Measurements from ENCODE around the gene HM13. TPM values are rescaled to one million over a fixed set of nuclear protein-coding genes. Genes with fewer than 3 reads are reported as not detected.

The HM13 gene
- total and polyA plus RNA-seq, 2 of the 13 experiments (the other 11 are each of a cell fraction or from before 2014, with no cell fraction given) = 118 to 243 TPM

DNA sequence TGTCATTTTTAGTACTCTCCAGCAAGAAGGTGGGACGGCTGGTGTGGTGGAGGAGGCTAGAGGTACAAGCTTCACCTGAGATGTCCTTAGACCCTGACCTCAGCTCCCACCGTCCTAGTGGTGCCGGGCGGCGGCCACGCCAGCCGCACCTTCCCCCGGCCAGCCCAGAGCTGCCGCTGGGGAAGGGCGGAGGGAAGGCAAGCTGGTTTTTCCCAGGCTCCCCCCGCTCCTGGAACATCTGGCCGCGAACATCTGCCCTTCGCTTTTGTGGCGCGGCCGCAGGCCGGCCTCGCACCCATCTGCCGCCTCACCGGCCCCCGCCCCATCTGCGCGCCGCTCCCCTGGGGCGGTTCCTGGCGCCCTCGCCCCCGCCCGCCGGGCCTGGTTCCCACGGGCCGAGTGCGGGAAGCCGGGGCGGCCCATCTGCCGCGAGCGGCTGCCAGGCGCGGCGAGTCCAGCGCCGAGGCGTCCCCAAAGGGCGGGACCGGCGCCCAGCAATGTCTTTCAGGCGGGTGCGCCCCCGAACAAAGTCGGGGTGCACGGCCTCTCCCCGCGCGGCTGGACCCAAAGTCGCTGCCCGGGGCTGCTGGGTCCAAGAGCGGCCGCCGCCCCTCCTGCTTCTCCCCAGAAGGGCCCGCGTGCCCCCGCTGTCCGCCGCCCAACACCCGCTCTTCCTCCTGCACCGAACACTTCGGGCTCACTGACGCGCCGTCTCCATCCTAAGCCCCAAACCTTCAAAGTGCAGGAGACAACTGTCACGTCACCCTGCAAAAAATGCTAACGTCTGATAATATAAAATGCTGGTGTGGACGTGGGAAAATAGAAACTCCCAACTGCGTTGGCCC lies 73.5 kb downstream of the HM13 start (continued):
- 0 out of 2 replicates have a peak, but pooled peaks have one; percentile 12 for TF ChIP-seq PITX1 (CRISPR knock-in tag; IDR thresholded peaks at IDR 0.05)
- TF ChIP-seq ZNF891 (CRISPR knock-in tag; IDR thresholded peaks at IDR 0.05) = no peak
- TF ChIP-seq MTA3 (CRISPR knock-in tag; IDR thresholded peaks at IDR 0.05) = no peak
- TF ChIP-seq NCOR1 (IDR thresholded peaks at IDR 0.05; ENCODE audit: borderline replicate concordance, low read length) = no peak
- no peak; the same call in 1 of the 2 replicates for TF ChIP-seq ZNF121 (CRISPR knock-in tag; IDR thresholded peaks at IDR 0.05)
- TF ChIP-seq, protein P1, sequence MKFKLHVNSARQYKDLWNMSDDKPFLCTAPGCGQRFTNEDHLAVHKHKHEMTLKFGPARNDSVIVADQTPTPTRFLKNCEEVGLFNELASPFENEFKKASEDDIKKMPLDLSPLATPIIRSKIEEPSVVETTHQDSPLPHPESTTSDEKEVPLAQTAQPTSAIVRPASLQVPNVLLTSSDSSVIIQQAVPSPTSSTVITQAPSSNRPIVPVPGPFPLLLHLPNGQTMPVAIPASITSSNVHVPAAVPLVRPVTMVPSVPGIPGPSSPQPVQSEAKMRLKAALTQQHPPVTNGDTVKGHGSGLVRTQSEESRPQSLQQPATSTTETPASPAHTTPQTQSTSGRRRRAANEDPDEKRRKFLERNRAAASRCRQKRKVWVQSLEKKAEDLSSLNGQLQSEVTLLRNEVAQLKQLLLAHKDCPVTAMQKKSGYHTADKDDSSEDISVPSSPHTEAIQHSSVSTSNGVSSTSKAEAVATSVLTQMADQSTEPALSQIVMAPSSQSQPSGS (CRISPR knock-in tag; IDR thresholded peaks at IDR 0.05) = no peak; the same call in 1 of the 2 replicates
- peak; percentile 72; the same call in 1 of the 2 replicates for TF ChIP-seq ARHGAP35 (CRISPR knock-in tag; IDR thresholded peaks at IDR 0.05; ENCODE audit: borderline replicate concordance)
- no peak for TF ChIP-seq ZNF207 (IDR thresholded peaks at IDR 0.05; ENCODE audit: borderline replicate concordance)
- no peak for TF ChIP-seq ZNF383 (CRISPR knock-in tag; IDR thresholded peaks at IDR 0.05; ENCODE audit: borderline replicate concordance)
- peak; percentile 43 for TF ChIP-seq IKZF4 (CRISPR knock-in tag; IDR thresholded peaks at IDR 0.05; ENCODE audit: borderline replicate concordance, low read depth, not compliant biosample characterization)
- no peak for TF ChIP-seq YEATS2 (CRISPR knock-in tag; IDR thresholded peaks at IDR 0.05; ENCODE audit: borderline replicate concordance)
- TF ChIP-seq, protein P2, sequence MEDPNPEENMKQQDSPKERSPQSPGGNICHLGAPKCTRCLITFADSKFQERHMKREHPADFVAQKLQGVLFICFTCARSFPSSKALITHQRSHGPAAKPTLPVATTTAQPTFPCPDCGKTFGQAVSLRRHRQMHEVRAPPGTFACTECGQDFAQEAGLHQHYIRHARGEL (CRISPR knock-in tag; IDR thresholded peaks at IDR 0.05) = no peak
- no peak; the same call in 1 of the 2 replicates for TF ChIP-seq NFKBIZ (CRISPR knock-in tag; IDR thresholded peaks at IDR 0.05)
- TF ChIP-seq SAP130 (CRISPR knock-in tag; IDR thresholded peaks at IDR 0.05; ENCODE audit: low read depth) = peak; percentile 56; the same call in 1 of the 2 replicates
- peak; percentile 81 for TF ChIP-seq KDM2A (CRISPR knock-in tag; IDR thresholded peaks at IDR 0.05; ENCODE audit: borderline replicate concordance, low read depth)
- no peak; the same call in 1 of the 2 replicates for TF ChIP-seq MYC (CRISPR knock-in tag; IDR thresholded peaks at IDR 0.05; ENCODE audit: borderline replicate concordance)
- TF ChIP-seq NCOA2 (CRISPR knock-in tag; IDR thresholded peaks at IDR 0.05) = no peak
- TF ChIP-seq, protein P3, sequence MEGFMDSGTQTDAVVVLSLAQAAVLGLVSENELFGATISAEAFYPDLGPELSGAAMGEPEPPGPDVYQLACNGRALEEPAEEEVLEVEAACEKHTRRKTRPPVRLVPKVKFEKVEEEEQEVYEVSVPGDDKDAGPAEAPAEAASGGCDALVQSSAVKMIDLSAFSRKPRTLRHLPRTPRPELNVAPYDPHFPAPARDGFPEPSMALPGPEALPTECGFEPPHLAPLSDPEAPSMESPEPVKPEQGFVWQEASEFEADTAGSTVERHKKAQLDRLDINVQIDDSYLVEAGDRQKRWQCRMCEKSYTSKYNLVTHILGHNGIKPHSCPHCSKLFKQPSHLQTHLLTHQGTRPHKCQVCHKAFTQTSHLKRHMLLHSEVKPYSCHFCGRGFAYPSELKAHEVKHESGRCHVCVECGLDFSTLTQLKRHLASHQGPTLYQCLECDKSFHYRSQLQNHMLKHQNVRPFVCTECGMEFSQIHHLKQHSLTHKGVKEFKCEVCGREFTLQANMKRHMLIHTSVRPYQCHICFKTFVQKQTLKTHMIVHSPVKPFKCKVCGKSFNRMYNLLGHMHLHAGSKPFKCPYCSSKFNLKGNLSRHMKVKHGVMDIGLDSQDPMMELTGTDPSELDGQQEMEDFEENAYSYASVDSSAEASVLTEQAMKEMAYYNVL (CRISPR knock-in tag; IDR thresholded peaks at IDR 0.05; ENCODE audit: borderline replicate concordance) = 0 out of 2 replicates have a peak, but pooled peaks have one; percentile 28
- TF ChIP-seq SNRNP70 (IDR thresholded peaks at IDR 0.05; ENCODE audit: low read depth, low read length) = no peak
- TF ChIP-seq FOXA3 (CRISPR knock-in tag; IDR thresholded peaks at IDR 0.05) = no peak; the same call in none of the 2 replicates
- TF ChIP-seq, protein P4, sequence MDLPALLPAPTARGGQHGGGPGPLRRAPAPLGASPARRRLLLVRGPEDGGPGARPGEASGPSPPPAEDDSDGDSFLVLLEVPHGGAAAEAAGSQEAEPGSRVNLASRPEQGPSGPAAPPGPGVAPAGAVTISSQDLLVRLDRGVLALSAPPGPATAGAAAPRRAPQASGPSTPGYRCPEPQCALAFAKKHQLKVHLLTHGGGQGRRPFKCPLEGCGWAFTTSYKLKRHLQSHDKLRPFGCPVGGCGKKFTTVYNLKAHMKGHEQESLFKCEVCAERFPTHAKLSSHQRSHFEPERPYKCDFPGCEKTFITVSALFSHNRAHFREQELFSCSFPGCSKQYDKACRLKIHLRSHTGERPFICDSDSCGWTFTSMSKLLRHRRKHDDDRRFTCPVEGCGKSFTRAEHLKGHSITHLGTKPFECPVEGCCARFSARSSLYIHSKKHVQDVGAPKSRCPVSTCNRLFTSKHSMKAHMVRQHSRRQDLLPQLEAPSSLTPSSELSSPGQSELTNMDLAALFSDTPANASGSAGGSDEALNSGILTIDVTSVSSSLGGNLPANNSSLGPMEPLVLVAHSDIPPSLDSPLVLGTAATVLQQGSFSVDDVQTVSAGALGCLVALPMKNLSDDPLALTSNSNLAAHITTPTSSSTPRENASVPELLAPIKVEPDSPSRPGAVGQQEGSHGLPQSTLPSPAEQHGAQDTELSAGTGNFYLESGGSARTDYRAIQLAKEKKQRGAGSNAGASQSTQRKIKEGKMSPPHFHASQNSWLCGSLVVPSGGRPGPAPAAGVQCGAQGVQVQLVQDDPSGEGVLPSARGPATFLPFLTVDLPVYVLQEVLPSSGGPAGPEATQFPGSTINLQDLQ (CRISPR knock-in tag; IDR thresholded peaks at IDR 0.05) = no peak; the same call in 1 of the 2 replicates

Data from HepG2 (cell line).